ENCODE results near the gene EXOC3.

Gene EXOC3

GRCh38 chr5:457195-457961 lies 14.4 kb downstream of the EXOC3 start:
- DNase-seq (ENCODE audit: low spot score) = no peak

DNA sequence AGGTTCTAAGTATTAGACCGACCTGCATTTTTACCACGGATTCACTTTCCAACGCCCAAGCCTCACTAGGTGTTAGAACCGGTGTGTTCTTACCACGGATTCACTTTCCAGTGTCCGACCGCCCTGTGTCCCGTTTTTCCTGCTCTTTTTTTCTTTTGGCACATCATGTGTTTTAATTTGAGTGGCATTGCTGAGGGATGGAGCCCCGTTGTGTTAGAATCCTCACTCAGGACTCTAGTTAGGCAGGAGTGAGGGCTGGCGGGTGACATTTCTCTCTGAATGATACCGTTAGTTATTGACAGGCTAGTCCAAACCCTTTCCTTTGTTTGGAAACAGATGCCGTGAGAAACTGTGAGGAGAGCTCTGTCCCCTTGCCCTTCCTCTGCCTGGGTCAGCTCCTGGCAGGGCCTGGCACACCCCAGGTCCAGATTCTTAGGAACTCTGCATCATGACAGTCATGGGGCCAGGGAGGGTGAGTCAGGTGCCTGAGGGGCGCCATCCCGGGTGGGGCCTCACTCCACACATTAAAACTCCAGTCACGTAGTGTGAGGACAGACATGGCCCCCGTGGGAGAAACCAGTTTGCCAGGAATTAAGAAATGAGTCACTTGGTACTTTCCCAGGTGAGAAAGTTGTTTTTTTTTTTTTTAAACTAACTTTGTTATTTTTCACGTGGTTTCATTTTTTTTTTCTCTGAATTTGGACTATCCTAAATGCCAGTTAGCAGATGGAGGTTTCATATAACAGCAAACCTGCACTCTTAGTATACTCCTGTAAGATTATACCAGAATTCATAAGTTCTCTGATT lies 15.8 kb downstream of the EXOC3 start:
- no peak for DNase-seq (ENCODE audit: low spot score)

GRCh38 chr5:459562-460272 lies 16.7 kb downstream of the EXOC3 start:
- DNase-seq (ENCODE audit: low spot score) = no peak

DNA sequence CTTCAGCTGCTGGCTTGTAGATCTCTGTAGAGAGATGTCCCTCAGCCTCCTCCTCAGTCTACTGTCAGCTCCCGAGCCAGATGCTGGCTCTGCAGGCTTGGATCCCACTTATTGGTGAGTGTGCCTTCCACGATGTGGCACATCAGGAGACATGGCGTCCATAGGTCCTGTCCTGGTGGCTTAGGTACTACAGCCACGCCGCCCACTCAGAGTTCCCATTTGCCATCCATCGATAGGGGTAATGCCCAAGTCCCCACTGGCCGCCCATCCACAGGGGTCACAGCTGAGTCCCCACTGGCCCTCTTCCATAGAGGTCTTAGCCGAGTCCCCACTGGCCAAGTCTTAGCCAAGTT lies 17.3 kb downstream of the EXOC3 start:
- no peak for DNase-seq (ENCODE audit: low spot score)

DNA sequence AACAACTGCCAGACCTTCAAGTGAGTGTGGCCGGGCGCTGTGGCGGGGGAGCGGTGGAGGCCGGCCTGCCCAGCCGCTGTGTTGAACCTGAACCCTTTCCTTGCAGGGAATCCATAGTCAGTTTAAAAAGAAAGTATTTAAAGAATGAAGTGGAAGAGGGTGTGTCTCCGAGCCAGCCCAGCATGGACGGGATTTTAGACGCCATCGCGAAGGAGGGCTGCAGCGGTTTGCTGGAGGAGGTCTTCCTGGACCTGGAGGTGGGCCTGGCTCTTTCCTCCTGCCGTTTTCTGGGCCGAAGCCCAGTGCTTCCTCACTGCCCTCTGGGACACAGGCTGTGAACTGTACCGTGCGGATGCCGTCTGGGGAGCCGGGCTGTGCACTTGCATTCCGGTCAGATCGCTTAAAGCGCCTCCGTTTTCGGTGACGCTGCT lies 19.1 kb downstream of the EXOC3 start:
- no peak for DNase-seq (ENCODE audit: low spot score)

DNA sequence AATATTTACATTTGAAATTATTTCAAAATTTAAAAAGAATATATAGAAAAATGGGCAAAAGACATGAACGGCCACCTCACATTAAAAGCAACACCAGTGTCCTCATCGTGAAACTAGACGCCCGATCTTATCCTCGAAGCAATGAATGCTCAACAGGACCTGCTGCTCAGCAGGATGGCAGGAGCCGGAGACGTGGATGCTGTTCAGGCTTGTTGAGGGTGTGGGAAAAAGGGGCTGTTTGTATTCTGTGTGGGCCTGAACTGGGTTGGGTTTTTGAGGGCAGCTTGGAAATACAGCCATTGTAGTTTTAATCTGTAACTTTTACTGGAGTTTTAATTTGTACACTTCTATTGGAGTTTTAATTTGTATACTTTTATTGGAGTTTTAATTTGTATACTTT lies 20.3 kb downstream of the EXOC3 start:
- no peak for DNase-seq (ENCODE audit: low spot score)

DNA sequence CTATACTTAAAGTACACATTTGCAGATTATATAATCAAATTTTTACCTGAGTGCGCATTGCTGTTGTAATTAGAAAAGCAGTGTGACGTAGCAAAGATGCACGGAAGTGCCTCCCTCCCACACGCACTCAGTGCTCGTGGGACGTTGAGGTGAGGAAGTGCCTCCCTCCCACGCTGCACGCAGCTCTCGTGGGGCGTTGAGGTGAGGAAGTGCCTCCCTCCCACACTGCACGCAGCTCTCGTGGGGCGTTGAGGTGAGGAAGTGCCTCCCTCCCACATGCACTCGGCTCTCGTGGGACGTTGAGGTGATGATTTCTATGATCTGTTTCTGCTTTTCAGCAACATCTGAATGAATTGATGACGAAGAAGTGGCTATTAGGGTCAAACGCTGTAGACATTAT lies 21.0 kb downstream of the EXOC3 start:
- DNase-seq (ENCODE audit: low spot score) = no peak

DNA sequence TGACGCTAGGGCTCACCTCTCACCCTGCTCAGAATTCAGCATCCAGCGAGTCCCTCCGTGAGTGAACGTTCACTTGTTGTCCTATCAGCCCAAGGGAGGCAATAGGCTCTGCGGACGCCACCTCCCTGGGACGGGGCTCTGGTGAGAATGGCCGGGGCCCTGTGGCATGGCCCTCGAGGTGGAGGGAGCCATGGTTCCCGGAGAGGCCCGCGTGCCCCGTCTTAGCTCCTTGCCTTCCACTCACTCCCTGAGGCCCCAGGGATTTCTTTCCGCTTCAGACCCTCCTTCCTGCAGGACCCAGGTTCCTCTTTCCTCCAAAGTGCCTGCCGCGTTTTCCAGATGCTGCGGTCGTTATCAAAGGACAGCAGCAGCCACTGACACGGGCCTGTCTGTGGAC lies 21.5 kb downstream of the EXOC3 start:
- DNase-seq (ENCODE audit: low spot score) = no peak

GRCh38 chr5:464843-465590 lies 22.0 kb downstream of the EXOC3 start:
- no peak for DNase-seq (ENCODE audit: low spot score)

DNA sequence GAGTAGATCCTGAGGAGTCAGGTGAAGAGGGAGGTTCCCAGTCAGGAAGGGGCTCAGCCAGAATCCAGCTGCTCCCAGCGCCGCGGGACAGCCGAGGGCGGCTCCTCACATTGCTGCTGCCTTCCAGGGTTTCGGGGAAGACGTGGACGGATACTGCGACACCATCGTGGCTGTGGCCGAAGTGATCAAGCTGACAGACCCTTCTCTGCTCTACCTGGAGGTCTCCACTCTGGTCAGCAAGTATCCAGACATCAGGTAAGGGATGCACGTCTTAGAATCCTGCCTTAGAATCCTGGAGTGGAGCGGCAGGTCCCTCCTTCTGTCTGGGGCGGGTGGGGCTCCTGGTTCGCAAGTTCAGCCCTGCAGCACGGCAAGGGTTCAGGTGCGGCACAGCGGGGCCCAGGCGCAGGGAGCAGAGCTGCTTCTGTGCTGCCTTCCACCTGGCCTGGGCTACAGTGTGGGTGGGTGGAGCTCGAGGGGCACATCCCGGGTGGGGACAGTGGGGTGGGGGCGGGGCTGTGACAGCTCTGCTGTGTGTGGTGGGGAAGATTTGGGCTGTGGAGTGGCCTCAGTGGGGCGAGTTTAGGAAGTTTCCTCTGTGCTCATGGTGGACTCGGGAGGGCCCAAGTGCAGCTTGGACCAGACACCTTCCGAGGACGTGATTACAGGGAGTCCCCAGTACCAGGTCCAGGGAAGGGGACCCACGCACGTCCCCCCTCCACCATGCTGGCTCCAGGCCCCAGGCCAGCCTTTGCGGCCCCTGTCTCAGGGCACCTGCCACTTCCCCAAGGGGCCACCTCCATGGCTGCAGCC lies 22.8 kb downstream of the EXOC3 start:
- no peak for DNase-seq (ENCODE audit: low spot score)

DNA sequence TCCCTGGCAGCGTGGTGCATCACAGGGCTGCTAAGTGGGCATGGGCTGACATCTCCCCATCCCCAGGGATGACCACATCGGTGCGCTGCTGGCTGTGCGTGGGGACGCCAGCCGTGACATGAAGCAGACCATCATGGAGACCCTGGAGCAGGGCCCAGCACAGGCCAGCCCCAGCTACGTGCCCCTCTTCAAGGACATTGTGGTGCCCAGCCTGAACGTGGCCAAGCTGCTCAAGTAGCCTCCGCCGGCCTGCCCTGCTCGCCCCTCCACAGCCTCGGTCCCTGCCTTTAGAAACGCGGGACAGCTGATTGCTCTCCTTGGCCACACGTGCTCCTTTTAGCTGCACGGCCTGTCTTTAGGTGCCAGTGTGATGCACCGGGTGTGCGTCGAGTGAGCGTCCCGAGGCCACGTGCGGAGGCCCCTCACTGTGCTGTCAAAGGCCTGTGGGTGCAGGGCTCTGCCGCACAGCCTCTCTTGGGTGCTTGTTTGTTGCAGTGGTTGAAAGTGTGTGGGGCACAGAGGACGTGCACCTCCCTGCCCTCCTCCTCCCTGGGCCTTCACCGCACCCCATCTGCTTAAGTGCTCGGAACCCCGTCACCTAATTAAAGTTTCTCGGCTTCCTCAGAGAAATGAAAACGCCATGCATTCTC lies 23.8 kb downstream of the EXOC3 start:
- no peak for DNase-seq (ENCODE audit: low spot score)

DNA sequence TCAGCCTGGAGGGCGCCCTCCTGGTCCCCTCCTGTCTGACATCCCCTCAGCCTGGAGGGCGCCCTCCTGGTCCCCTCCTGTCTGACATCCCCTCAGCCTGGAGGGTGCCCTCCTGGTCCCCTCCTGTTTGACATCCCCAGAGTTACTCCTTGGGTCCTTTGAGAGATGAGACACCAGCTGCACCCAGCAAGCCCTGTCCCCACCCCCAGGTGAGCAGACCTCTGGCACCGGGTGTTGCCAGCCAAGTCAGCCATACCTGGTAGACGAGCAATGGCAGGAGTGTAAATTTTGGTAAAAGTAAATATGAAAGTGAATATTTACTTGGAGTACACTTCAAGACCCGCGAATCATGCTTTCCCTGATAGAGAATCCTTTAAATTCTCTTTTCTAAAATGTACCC lies 25.4 kb downstream of the EXOC3 start:
- DNase-seq (ENCODE audit: low spot score) = no peak

DNA sequence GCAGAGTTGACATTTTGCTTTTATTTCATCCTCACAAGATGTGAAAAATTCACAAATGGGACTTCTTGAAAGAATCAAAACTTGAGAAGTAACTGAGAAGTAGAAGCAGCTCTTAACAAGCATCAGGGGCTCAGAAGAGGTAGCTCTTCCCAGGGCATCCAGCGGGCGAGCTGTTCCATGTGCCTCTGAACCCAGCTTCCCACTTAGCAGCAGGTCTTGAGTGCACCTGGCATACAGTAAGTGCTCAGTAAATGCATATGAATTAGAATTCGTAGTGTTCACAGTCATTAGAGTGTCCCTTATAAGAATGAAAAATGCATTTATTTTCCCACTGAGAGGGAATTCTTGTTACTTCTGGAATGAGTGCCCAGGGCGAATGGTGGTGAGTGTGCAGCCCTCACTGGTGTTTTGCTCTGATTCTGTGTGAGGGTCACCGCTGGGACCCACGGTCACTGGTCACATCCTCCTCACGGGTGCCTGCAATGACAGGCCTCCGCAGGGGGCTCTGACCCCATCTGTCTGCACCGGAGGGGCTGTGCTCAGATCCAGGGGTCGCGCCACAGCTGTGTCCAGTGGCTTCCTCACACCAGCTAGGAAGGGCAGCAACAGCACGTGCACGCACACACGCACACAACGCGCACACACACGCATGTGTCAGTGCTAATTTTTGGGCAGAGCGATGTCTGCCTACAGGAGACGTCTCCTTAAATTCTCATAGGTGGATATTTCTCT lies 26.9 kb downstream of the EXOC3 start:
- no peak for DNase-seq (ENCODE audit: low spot score)

DNA sequence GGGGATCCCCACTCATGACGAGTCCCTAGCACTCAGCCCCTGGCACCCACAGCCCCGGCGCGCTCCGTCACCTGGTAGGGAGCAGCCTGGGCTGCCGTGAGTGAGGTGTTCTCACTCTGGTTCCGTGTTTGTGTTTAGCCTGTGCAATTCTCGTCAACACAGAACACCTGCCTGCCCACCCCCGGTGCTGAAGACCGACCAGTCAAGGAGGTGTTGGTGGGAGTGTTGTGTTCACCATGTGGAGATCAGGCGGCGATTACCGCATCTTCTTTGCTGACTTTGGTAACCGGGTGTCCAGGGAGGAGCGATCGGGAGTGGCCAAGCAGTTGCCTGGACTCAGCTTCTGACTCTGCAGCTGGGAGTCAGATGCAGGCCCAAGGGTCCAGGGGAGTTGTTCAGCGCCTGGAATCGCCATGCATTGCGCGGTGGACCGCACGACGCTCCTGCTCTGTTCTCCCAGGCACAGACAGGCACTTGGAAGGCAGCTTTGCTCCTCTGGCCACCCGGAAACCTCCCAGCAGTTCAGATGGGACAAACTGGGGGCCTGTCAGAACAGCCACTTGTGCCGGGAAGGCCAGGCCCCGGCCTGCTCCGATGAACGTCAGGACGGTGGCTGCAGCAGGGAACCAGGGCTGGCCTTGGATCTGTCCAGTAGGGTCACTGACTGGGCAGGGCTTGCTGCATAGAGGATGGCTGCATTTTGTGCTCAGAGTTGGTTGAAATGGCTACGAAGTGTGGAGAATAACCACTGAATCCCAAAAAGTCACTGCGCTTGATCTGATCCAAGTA lies 28.2 kb downstream of the EXOC3 start:
- no peak for DNase-seq (ENCODE audit: low spot score)

GRCh38 chr5:471750-472058 lies 28.7 kb downstream of the EXOC3 start:
- DNase-seq (ENCODE audit: low spot score) = peak; percentile 37

- no peak for DNase-seq (ENCODE audit: low spot score)
Observed at GRCh38 chr5:472076-472655, 29.2 kb downstream of the EXOC3 start.

GRCh38 chr5:472656-473550 lies 29.9 kb downstream of the EXOC3 start:
- peak; percentile 95 for DNase-seq (ENCODE audit: low spot score)

GRCh38 chr5:473551-474192 lies 30.7 kb downstream of the EXOC3 start:
- peak; percentile 63 for DNase-seq (ENCODE audit: low spot score)
